Activated CD4-positive, alpha-beta T cell treated with anti-CD3 and anti-CD28 coated beads for 36 hours (primary cell): ENCODE data around the gene PTPRM. TPM values are rescaled to one million over a fixed set of nuclear protein-coding genes. Genes with fewer than 3 reads are reported as not detected.

Experiments used
- ATAC-seq: fragments of 200-7000 bp; cut with Tn5 transposase; one replicate; pipeline ENCODE4 v1.10.0; 2021; ENCODE audit warnings: mild to moderate bottlenecking, moderate library complexity
- CTCF ChIA-PET: fragments of 350-600 bp; sonication (Branson Sonifier 250); formaldehyde crosslinking; loops from one replicate; lab custom pipeline; 2021; ENCODE audit warnings: antibody characterized with exemption; lab: Charles Lee
- POLR2A ChIA-PET: fragments of 350-600 bp; sonication (Branson Sonifier 250); formaldehyde crosslinking; loops from one replicate; lab custom pipeline; 2021; ENCODE audit warnings: antibody characterized with exemption, inconsistent platforms; lab: Charles Lee
- DNase-seq: peaks from one replicate; pipeline ENCODE4 v3.0.0-alpha.2; 2020
- H3K27ac Mint-ChIP-seq: one replicate; pipeline ENCODE4 v1.8.0; 2021; ENCODE audit warnings: mixed read lengths
- H3K27me3 Mint-ChIP-seq: one replicate; pipeline ENCODE4 v1.8.0; 2021; ENCODE audit warnings: mixed read lengths
- H3K36me3 Mint-ChIP-seq: one replicate; pipeline ENCODE4 v1.8.0; 2021; ENCODE audit warnings: low read depth, mixed read lengths
- H3K4me1 Mint-ChIP-seq: one replicate; pipeline ENCODE4 v1.8.0; 2021; ENCODE audit warnings: mixed read lengths
- H3K4me3 Mint-ChIP-seq: one replicate; pipeline ENCODE4 v1.8.0; 2021; ENCODE audit warnings: mild to moderate bottlenecking, moderate library complexity, mixed read lengths
- H3K9me3 Mint-ChIP-seq: one replicate; pipeline ENCODE4 v1.8.0; 2021; ENCODE audit warnings: low read depth, mixed read lengths
- intact Hi-C, 2 experiments: fragments of 100-400 bp; cut with DNase I in 1 of 2; cut with micrococcal nuclease in 1 of 2; formaldehyde crosslinking; loops; one replicate each; pipeline versions ENCODE4 v1.14.2 to v1.15.1; 2022 to 2024; cut with DNase I, micrococcal nuclease
- total RNA-seq, 2 experiments: library from RNA; stranded (reverse); gene quantifications; one replicate each; pipeline ENCODE4 v1.2.3, GENCODE V29; 2021

PTPRM gene
- total RNA-seq, 2 experiments from 2014 or later: 6.5 to 14.0 TPM

- no peak overlapping the region for H3K4me3 Mint-ChIP-seq
- POLR2A ChIA-PET: no interaction called here
- H3K36me3 Mint-ChIP-seq: peaks cover 3% of the 10 kb centered on the region
- peaks cover 9% of the 10 kb centered on the region for H3K9me3 Mint-ChIP-seq
- CTCF ChIA-PET: interaction anchor here (1.7 kb wide), 1 partner anchor 16 kb away, joined by 6 read pairs; no protein-coding TSS in a partner anchor
- H3K27ac Mint-ChIP-seq: no peak overlapping the region
- intact Hi-C loops: no loop called here
- no peak for ATAC-seq
- no peaks in the 10 kb centered on the region for H3K4me1 Mint-ChIP-seq
- no peaks in the 10 kb centered on the region for H3K27me3 Mint-ChIP-seq
- DNase-seq: no peak
These were observed 839.2 kb downstream of the PTPRM start for GRCh38 chr18:8406186-8406867.

GRCh38 chr18:8406868-8407250 is 839.7 kb downstream of the PTPRM start:
- Mint-ChIP-seq H3K9me3 (peaks cover 10% of the 10 kb centered on the region), H3K27ac (no peak overlapping the region), H3K27me3 (no peaks in the 10 kb centered on the region), H3K36me3 (peaks cover 3% of the 10 kb centered on the region), H3K4me1 (no peaks in the 10 kb centered on the region), H3K4me3 (no peak overlapping the region)
- intact Hi-C loops: no loop called here
- DNase-seq (no peak), ATAC-seq (no peak)
- CTCF ChIA-PET: interaction anchor here (1.7 kb wide), 1 partner anchor 17 kb away, joined by 6 read pairs; no protein-coding TSS in a partner anchor
- POLR2A ChIA-PET: no interaction called here

GRCh38 chr18:8409151-8409550 is 842.0 kb downstream of the PTPRM start:
- no peak for DNase-seq
- CTCF ChIA-PET: no interaction called here
- peaks cover 3% of the 10 kb centered on the region for H3K36me3 Mint-ChIP-seq
- H3K4me3 Mint-ChIP-seq: no peak overlapping the region
- no peak overlapping the region for H3K27ac Mint-ChIP-seq
- intact Hi-C loops: no loop called here
- H3K4me1 Mint-ChIP-seq: no peaks in the 10 kb centered on the region
- peaks cover 20% of the 10 kb centered on the region for H3K9me3 Mint-ChIP-seq
- no peaks in the 10 kb centered on the region for H3K27me3 Mint-ChIP-seq
- ATAC-seq: no peak
- POLR2A ChIA-PET: no interaction called here

GRCh38 chr18:8411492-8411891 is 844.4 kb downstream of the PTPRM start:
- H3K27me3 Mint-ChIP-seq: peaks cover 3% of the 10 kb centered on the region
- DNase-seq: no peak
- POLR2A ChIA-PET: no interaction called here
- CTCF ChIA-PET: no interaction called here
- intact Hi-C loops: no loop called here
- H3K4me3 Mint-ChIP-seq: no peak overlapping the region
- no peaks in the 10 kb centered on the region for H3K4me1 Mint-ChIP-seq
- ATAC-seq: no peak
- H3K36me3 Mint-ChIP-seq: no peaks in the 10 kb centered on the region
- no peak overlapping the region for H3K27ac Mint-ChIP-seq
- peaks cover 20% of the 10 kb centered on the region for H3K9me3 Mint-ChIP-seq

- no peak overlapping the region for H3K4me3 Mint-ChIP-seq
- H3K27me3 Mint-ChIP-seq: peaks cover 3% of the 10 kb centered on the region
- H3K36me3 Mint-ChIP-seq: no peaks in the 10 kb centered on the region
- no peak for DNase-seq
- no peaks in the 10 kb centered on the region for H3K4me1 Mint-ChIP-seq
- ATAC-seq: no peak
- H3K9me3 Mint-ChIP-seq: peaks cover 20% of the 10 kb centered on the region
- intact Hi-C loops: no loop called here
- H3K27ac Mint-ChIP-seq: no peak overlapping the region
- CTCF ChIA-PET: no interaction called here
- POLR2A ChIA-PET: no interaction called here
These were observed 845.0 kb downstream of the PTPRM start for GRCh38 chr18:8412117-8412516.

GRCh38 chr18:8413189-8413588 is 846.1 kb downstream of the PTPRM start:
- ATAC-seq (no peak), DNase-seq (no peak)
- intact Hi-C loops: no loop called here
- peaks cover 20% of the 10 kb centered on the region for H3K9me3 Mint-ChIP-seq
- H3K4me1 Mint-ChIP-seq: no peaks in the 10 kb centered on the region
- H3K27me3 Mint-ChIP-seq: peaks cover 3% of the 10 kb centered on the region
- H3K27ac Mint-ChIP-seq: no peak overlapping the region
- no peaks in the 10 kb centered on the region for H3K36me3 Mint-ChIP-seq
- CTCF ChIA-PET: no interaction called here
- no peak overlapping the region for H3K4me3 Mint-ChIP-seq
- POLR2A ChIA-PET: no interaction called here

GRCh38 chr18:8413751-8414150 is 846.6 kb downstream of the PTPRM start:
- Mint-ChIP-seq H3K36me3 (no peaks in the 10 kb centered on the region), H3K4me1 (no peaks in the 10 kb centered on the region), H3K9me3 (peaks cover 20% of the 10 kb centered on the region), H3K27me3 (peaks cover 3% of the 10 kb centered on the region), H3K27ac (no peak overlapping the region), H3K4me3 (no peak overlapping the region)
- ATAC-seq (no peak), DNase-seq (no peak)
- CTCF ChIA-PET: no interaction called here
- intact Hi-C loops: no loop called here
- POLR2A ChIA-PET: no interaction called here

DNA sequence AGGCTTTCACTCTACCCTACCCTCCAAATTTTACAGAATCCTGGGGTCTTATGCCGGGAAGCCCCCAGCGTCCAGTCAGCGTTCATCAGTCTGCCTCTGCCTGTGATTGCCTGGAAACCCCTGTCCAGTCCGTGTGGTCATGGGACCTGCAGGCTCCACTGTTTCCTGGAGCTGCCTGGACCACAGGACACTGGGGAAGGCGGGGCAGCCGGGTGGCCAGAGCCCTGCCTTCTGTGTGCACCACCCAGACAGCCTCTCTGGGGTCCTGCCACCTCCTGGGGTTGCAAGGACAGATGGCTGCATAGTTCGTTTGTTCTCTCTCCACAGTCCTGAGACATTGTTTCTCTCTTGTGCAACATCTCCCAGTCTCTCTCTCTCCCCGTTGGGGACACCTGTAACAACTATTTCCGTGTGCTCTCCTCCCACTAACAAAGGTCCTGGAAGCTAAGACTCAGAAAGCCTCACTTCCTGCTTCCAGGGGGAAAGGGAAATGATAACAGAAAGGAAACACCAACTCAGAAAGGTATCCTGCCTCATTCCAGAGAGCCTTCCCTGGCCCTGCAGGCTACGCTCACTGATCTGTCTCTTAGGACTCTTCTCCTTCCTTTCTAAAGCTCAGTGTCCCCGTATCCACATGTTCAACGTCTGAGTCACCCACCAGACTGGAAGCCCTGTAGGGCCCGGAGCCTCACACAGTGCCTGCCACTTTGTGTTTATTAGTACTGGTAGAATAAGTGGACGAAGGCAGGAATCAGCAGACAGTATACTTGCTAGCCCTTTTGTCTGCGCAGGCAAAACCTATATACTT is 849.3 kb downstream of the PTPRM start:
- ChIA-PET CTCF (no interaction called here), POLR2A (no interaction called here)
- no peak for ATAC-seq
- Mint-ChIP-seq H3K27me3 (peaks cover 3% of the 10 kb centered on the region), H3K9me3 (peaks cover 11% of the 10 kb centered on the region), H3K4me1 (no peaks in the 10 kb centered on the region), H3K4me3 (no peak overlapping the region), H3K36me3 (no peaks in the 10 kb centered on the region), H3K27ac (no peak overlapping the region)
- intact Hi-C loops: no loop called here
- DNase-seq: no peak

- H3K4me1 Mint-ChIP-seq: no peaks in the 10 kb centered on the region
- H3K4me3 Mint-ChIP-seq: no peak overlapping the region
- H3K27ac Mint-ChIP-seq: no peak overlapping the region
- ATAC-seq (no peak), DNase-seq (no peak)
- H3K36me3 Mint-ChIP-seq: no peaks in the 10 kb centered on the region
- intact Hi-C loops: loop anchor here in 1 of 2 experiments (10.0 kb wide), 1 partner anchor 162 kb away; no protein-coding TSS in a partner anchor
- H3K27me3 Mint-ChIP-seq: no peaks in the 10 kb centered on the region
- ChIA-PET CTCF (no interaction called here), POLR2A (no interaction called here)
- H3K9me3 Mint-ChIP-seq: no peaks in the 10 kb centered on the region
These were observed 855.3 kb downstream of the PTPRM start for GRCh38 chr18:8422391-8422790.

DNA sequence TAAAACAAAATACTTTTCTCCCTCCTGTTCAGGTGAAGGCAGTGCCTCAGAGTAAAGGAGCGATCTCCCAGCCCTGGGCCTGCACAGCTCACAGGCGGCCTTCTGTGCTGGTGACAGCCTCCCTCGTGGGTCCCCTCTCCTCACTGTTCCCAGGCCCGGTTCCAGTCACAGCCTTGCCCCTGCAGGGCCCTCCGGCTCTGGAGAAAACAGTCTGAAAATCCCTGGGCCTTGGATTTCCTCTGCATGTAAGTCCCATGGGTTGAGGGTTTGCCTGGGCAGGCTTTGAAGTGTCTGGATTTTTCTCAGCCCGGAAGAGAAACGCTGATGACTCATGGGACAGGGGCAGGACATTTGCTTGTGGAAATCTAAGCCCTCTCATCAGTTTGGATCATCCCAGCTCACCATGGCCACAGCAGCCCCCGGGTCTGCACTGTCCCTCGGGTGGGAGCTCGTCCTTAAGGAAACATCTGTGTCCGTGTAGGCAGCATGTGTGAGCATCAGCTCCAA is 856.0 kb downstream of the PTPRM start:
- ATAC-seq (no peak), DNase-seq (no peak)
- no peak overlapping the region for H3K27ac Mint-ChIP-seq
- POLR2A ChIA-PET: no interaction called here
- CTCF ChIA-PET: no interaction called here
- no peaks in the 10 kb centered on the region for H3K36me3 Mint-ChIP-seq
- intact Hi-C loops: loop anchor here in 1 of 2 experiments (10.0 kb wide), 1 partner anchor 162 kb away; no protein-coding TSS in a partner anchor
- H3K27me3 Mint-ChIP-seq: no peaks in the 10 kb centered on the region
- H3K4me1 Mint-ChIP-seq: no peaks in the 10 kb centered on the region
- H3K4me3 Mint-ChIP-seq: no peak overlapping the region
- H3K9me3 Mint-ChIP-seq: no peaks in the 10 kb centered on the region

GRCh38 chr18:8424481-8424880 is 857.4 kb downstream of the PTPRM start:
- ATAC-seq (no peak), DNase-seq (no peak)
- ChIA-PET POLR2A (no interaction called here), CTCF (no interaction called here)
- H3K27ac Mint-ChIP-seq: no peak overlapping the region
- H3K27me3 Mint-ChIP-seq: no peaks in the 10 kb centered on the region
- no peaks in the 10 kb centered on the region for H3K36me3 Mint-ChIP-seq
- intact Hi-C loops: loop anchor here in 1 of 2 experiments (10.0 kb wide), 1 partner anchor 160 kb away; no protein-coding TSS in a partner anchor
- no peak overlapping the region for H3K4me3 Mint-ChIP-seq
- H3K9me3 Mint-ChIP-seq: no peaks in the 10 kb centered on the region
- no peaks in the 10 kb centered on the region for H3K4me1 Mint-ChIP-seq
